Right lobe of liver (tissue), 6 donors: ENCODE measurements around the gene CNTN2. TPM values are rescaled to one million over a fixed set of nuclear protein-coding genes. Genes with fewer than 3 reads are reported as not detected.

Experiments used
- ATAC-seq, 4 donors: fragments of 200-7000 bp; cut with Tn5 transposase; one replicate each; pipeline ENCODE4 v1.9.1; 2020; ENCODE audit warnings: mild to moderate bottlenecking in 4 of 4, moderate library complexity in 4 of 4
- DNase-seq, 3 donors: peaks; one replicate each; pipeline ENCODE4 v3.0.0-alpha.2; 2020
- H3K27ac ChIP-seq, 3 donors: fragments of 200-600 bp; one replicate each; pipeline ENCODE4 v1.8.0; 2022
- H3K27me3 ChIP-seq, 2 donors: fragments of 200-600 bp; one replicate each; pipeline ENCODE4 v1.8.0; 2022
- H3K36me3 ChIP-seq, 4 donors: fragments of 200-600 bp; sonication (generic) in 1 of 4; one replicate each; pipeline versions ENCODE4 v1.5.1 to v1.8.0; 2017 to 2022; ENCODE audit warnings: control low read depth in 1 of 4
- H3K4me1 ChIP-seq, 4 donors: fragments of 200-600 bp; sonication (generic) in 1 of 4; one replicate each; pipeline versions ENCODE4 v1.5.1 to v1.8.0; 2017 to 2022; ENCODE audit warnings: control low read depth in 1 of 4
- H3K4me3 ChIP-seq, 3 donors: fragments of 200-600 bp; one replicate each; pipeline ENCODE4 v1.8.0; 2022
- H3K9me3 ChIP-seq, 4 donors: fragments of 200-600 bp; sonication (generic) in 1 of 4; one replicate each; pipeline versions ENCODE4 v1.5.1 to v1.8.0; 2017 to 2022; ENCODE audit warnings: control low read depth in 1 of 4
- POLR2A ChIP-seq: fragments of 450-650 bp; IDR thresholded peaks from one replicate; pipeline ENCODE4 v1.6.1; 2017; ENCODE audit warnings: antibody characterized with exemption, mild to moderate bottlenecking
- WGBS: methylation state at CpG from one replicate; pipeline ENCODE4 v1.1.6; 2018; ENCODE audit warnings: low coverage, low lambda C conversion rate; ENCODE audit not compliant: insufficient coverage; ENCODE audit errors: missing lambda C conversion rate; 5-methylcytosine and 5-hydroxymethylcytosine counted together
- intact Hi-C, 2 donors: fragments of 100-400 bp; cut with DNase I; formaldehyde crosslinking; loops; one replicate each; pipeline versions ENCODE4 v1.11.2 to v1.14.1; 2022
- total RNA-seq, 6 experiments: library from RNA; depleted of rRNA in 2 of 6; stranded (reverse); fragments of >200 nt in 2 of 6; fragmentation: NEBNext Ultra II Directional in 3 of 6; extraction: Animal tissue kit (Norgen Biotek cat#: 25700) in 3 of 6; gene quantifications; one replicate each; pipeline versions ENCODE4 v1.1.0 to v1.2.4, GENCODE V29; 2016 to 2023
- TF ChIP-seq, protein P1 (sequence below), 4 donors: fragments of 200-600 bp in 3 of 4; fragments of 450-650 bp in 1 of 4; IDR thresholded peaks; one replicate each; pipeline versions ENCODE4 v1.5.1 to v1.8.0; 2016 to 2022; ENCODE audit warnings: antibody characterized with exemption in 4 of 4, mild to moderate bottlenecking in 2 of 4
- donor health status: DM: no; HTN: yes; CAD: no.
- donor health status: DM: no; HTN: no; CAD: no.
- donor health status: DM: no; HTN: no; CAD: no.
- donor health status: DM: no; HTN: yes; CAD: no.
- donor health status: DM: no; HTN: yes; CAD: no.

The CNTN2 gene
- total RNA-seq, 6 experiments from 2014 or later: 0.49 TPM; not detected in 5

- Histone ChIP-seq H3K4me1 (no peaks in the 10 kb centered on the region), H3K9me3 (no peaks in the 10 kb centered on the region), H3K27ac (no peak overlapping the region), H3K27me3 (no peaks in the 10 kb centered on the region), H3K36me3 (no peaks in the 10 kb centered on the region), H3K4me3 (no peak overlapping the region)
- DNase-seq (no peak), ATAC-seq (no peak)
- intact Hi-C loops: no loop called here
- TF ChIP-seq, protein P1, sequence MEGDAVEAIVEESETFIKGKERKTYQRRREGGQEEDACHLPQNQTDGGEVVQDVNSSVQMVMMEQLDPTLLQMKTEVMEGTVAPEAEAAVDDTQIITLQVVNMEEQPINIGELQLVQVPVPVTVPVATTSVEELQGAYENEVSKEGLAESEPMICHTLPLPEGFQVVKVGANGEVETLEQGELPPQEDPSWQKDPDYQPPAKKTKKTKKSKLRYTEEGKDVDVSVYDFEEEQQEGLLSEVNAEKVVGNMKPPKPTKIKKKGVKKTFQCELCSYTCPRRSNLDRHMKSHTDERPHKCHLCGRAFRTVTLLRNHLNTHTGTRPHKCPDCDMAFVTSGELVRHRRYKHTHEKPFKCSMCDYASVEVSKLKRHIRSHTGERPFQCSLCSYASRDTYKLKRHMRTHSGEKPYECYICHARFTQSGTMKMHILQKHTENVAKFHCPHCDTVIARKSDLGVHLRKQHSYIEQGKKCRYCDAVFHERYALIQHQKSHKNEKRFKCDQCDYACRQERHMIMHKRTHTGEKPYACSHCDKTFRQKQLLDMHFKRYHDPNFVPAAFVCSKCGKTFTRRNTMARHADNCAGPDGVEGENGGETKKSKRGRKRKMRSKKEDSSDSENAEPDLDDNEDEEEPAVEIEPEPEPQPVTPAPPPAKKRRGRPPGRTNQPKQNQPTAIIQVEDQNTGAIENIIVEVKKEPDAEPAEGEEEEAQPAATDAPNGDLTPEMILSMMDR (IDR thresholded peaks at IDR 0.05): no peak
- TF ChIP-seq POLR2A: no peak
- 93% methylated on average over 2 of the region's 2 CpGs for WGBS
These were observed 18.3 kb upstream of the CNTN2 start for GRCh38 chr1:205024679-205025078.

- H3K27ac ChIP-seq: no peak overlapping the region
- intact Hi-C loops: no loop called here
- DNase-seq: no peak
- TF ChIP-seq POLR2A: no peak
- TF ChIP-seq, protein P1 (IDR thresholded peaks at IDR 0.05): no peak
- no peaks in the 10 kb centered on the region for H3K4me1 ChIP-seq
- no peaks in the 10 kb centered on the region for H3K27me3 ChIP-seq
- no peaks in the 10 kb centered on the region for H3K9me3 ChIP-seq
- 91% methylated on average over 16 of the region's 16 CpGs for WGBS
- no peaks in the 10 kb centered on the region for H3K36me3 ChIP-seq
- H3K4me3 ChIP-seq: no peak overlapping the region
- ATAC-seq: no peak
These were observed 17.8 kb upstream of the CNTN2 start for GRCh38 chr1:205025239-205025638.

DNA sequence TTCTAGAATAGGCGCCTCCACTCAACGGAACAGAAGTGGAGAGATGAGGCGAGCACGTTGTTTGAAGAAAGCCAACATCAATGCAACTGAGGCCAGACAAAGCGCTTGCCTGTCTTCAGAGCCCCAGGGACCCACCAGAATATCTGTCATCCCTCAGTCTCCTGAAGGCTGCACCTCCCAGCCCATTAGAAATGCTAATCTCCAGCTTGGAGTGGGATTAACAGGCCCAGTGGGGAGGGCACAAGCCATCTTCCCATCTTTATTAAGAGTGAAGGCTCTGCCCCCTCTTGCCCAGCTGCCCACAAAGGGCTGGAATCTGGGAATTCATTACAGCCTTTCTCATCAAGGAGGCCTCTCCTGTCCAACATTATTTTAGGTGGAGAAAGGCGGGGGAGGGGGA is 16.8 kb upstream of the CNTN2 start:
- no peak for ATAC-seq
- Histone ChIP-seq H3K36me3 (no peaks in the 10 kb centered on the region), H3K27ac (no peak overlapping the region), H3K4me3 (no peak overlapping the region), H3K9me3 (no peaks in the 10 kb centered on the region), H3K4me1 (no peaks in the 10 kb centered on the region), H3K27me3 (no peaks in the 10 kb centered on the region)
- no peak for DNase-seq
- 83% methylated on average over 2 of the region's 6 CpGs for WGBS
- intact Hi-C loops: no loop called here
- TF ChIP-seq POLR2A: no peak
- TF ChIP-seq, protein P1 (IDR thresholded peaks at IDR 0.05): no peak

GRCh38 chr1:205028390-205028789 is 14.6 kb upstream of the CNTN2 start:
- no peaks in the 10 kb centered on the region for H3K27me3 ChIP-seq
- ATAC-seq (no peak), DNase-seq (no peak)
- no peaks in the 10 kb centered on the region for H3K9me3 ChIP-seq
- 59% methylated on average over 7 of the region's 7 CpGs for WGBS
- H3K36me3 ChIP-seq: no peaks in the 10 kb centered on the region
- TF ChIP-seq, protein P1 (IDR thresholded peaks at IDR 0.05): no peak
- TF ChIP-seq POLR2A: no peak
- intact Hi-C loops: no loop called here
- no peaks in the 10 kb centered on the region for H3K4me1 ChIP-seq
- no peak overlapping the region for H3K4me3 ChIP-seq
- no peak overlapping the region for H3K27ac ChIP-seq

- DNase-seq (no peak), ATAC-seq (no peak)
- H3K27me3 ChIP-seq: no peaks in the 10 kb centered on the region
- H3K27ac ChIP-seq: no peak overlapping the region
- TF ChIP-seq, protein P1 (IDR thresholded peaks at IDR 0.05): no peak
- no peaks in the 10 kb centered on the region for H3K4me1 ChIP-seq
- H3K9me3 ChIP-seq: no peaks in the 10 kb centered on the region
- intact Hi-C loops: no loop called here
- WGBS: 69% methylated on average over 4 of the region's 4 CpGs
- no peaks in the 10 kb centered on the region for H3K36me3 ChIP-seq
- no peak overlapping the region for H3K4me3 ChIP-seq
These were observed 14.1 kb upstream of the CNTN2 start for GRCh38 chr1:205028924-205029323.
